IPS-18a (cell line): ENCODE results near the gene TBC1D22A.

Experiments
- H3K27ac ChIP-seq: one replicate; pipeline ENCODE4 v1.5.1; 2013; ENCODE audit warnings: low read length
- H3K27me3 ChIP-seq: one replicate; pipeline ENCODE4 v1.6.1; 2013; ENCODE audit warnings: mild to moderate bottlenecking, low read length; ENCODE audit not compliant: control insufficient read depth, insufficient read depth
- H3K36me3 ChIP-seq: one replicate; pipeline ENCODE4 v1.6.1; 2013; ENCODE audit warnings: low read depth, low read length; ENCODE audit not compliant: control insufficient read depth
- H3K4me1 ChIP-seq: one replicate; pipeline ENCODE4 v1.6.1; 2013; ENCODE audit warnings: low read depth, low read length; ENCODE audit not compliant: control insufficient read depth
- H3K4me3 ChIP-seq: one replicate; pipeline ENCODE4 v1.5.1; 2013; ENCODE audit warnings: low read length
- H3K9ac ChIP-seq: one replicate; pipeline ENCODE4 v1.6.1; 2013; ENCODE audit warnings: mild to moderate bottlenecking, low read length, moderate library complexity
- H3K9me3 ChIP-seq: one replicate; pipeline ENCODE4 v1.6.1; 2013; ENCODE audit warnings: low read depth, low read length; ENCODE audit not compliant: control insufficient read depth

Gene TBC1D22A

DNA sequence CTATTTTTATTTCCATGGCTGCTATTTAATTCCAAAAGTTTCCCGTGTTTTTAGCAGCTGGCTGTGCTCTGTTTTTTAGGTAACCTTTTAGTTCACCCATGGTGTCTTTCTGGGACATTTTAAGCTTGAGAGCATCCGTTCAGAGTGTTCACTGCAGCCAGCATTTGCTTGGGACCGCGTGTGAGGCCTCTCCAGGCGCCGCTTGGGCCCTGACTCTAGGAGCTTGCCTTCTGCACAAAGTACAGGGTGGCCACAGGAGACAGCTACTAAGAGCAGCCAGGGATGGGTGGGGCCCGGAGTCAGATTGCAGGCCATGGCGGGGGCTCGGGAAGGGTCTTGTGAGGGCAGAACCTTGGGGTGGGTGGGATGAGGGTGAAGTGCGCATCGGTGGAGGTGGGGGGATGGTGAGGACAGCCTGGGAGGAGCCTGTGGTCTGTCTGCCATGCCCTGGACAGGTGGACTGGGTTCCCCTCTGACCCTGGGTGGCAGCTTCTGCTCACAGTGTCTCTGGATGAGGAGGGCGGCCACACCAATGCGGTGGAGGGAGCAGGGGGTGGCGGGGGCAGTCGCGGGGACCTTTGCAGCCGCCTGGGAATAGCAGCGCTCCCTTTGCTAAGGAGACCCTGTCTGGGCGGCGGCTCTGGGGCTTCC lies 288.1 kb downstream of the TBC1D22A start:
- Histone ChIP-seq H3K27ac (no peak overlapping the region), H3K9ac (no peak overlapping the region), H3K4me3 (no peak overlapping the region)

DNA sequence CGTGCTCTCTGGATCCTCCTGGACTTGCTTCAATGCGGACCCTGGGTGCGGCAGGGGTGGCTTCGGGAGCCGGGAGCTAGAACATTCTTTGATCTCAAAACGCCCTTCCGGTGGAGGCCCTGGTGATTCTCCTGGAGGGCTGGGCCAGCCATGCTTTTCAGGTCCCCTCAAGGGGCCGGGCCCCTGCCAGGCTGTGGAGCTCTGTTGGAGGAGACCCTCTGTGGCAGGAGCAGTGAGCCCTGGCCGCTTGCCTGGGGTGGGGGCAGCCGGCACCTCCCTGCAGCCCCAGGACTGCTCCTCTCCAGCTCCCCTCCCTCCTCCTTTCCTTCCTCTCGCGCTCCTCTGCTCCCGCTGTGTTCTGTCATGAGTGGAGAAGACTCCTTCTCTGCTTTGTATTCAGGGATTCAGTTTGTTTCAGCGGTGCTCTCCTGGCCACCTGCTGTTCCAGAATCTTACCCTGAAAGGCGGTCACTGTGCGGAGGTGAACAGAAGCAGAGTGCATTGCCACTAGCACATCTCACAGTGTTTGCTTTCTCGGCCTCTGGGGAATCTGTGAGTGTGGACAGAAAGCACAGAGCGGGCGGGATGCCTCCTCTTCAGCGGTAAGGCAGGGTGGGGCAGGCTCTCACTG lies 289.1 kb downstream of the TBC1D22A start:
- no peaks in the 10 kb centered on the region for H3K36me3 ChIP-seq
- no peaks in the 10 kb centered on the region for H3K27me3 ChIP-seq
- H3K9me3 ChIP-seq, result no peaks in the 10 kb centered on the region
- H3K4me3 ChIP-seq, result no peak overlapping the region
- no peak overlapping the region for H3K9ac ChIP-seq
- no peaks in the 10 kb centered on the region for H3K4me1 ChIP-seq
- no peak overlapping the region for H3K27ac ChIP-seq

More for the DNA sequence above, 288.1 kb downstream of the TBC1D22A start:
- no peaks in the 10 kb centered on the region for H3K9me3 ChIP-seq
- H3K27me3 ChIP-seq, result no peaks in the 10 kb centered on the region
- H3K36me3 ChIP-seq, result no peaks in the 10 kb centered on the region
- H3K4me1 ChIP-seq, result no peaks in the 10 kb centered on the region

DNA sequence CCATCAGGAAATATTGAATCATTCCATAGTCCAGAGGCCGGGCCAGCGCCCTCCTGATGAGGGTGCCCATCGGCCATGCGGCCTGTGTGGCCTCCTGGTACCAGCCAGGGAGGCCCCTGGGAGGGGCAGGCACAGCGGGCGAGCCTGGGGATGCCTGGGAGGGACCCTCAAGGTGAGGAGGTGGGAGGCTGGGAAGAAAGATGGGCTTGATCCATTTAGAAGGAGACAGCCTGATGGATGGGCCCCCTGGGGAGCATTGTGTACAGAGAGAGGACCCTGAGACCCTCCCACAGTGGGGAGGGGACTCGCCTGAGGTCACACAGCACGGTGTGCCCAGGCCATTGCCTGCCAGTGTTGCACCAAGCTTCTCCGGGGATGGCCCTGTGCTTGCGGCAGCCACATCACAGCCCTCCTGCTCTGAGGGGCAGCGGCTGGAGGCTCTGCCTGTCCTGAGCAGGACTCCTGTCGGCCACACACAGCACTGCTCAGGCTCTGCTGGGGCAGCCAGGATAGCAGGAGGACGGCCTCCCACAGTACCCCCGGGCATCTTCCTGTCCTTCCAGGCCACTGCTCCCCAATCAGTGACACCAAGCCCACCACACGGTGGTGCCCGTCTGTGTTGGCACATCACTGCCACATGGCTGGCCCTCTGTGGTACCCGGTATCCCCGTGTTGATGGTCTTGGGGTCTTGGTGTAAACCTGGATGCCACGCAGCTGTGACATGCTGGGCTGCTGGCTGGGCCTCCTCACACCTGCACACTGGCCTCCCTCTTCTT lies 290.0 kb downstream of the TBC1D22A start:
- Histone ChIP-seq H3K27ac (no peak overlapping the region), H3K4me1 (no peaks in the 10 kb centered on the region), H3K9me3 (no peaks in the 10 kb centered on the region), H3K4me3 (no peak overlapping the region), H3K27me3 (no peaks in the 10 kb centered on the region), H3K9ac (no peak overlapping the region), H3K36me3 (no peaks in the 10 kb centered on the region)

DNA sequence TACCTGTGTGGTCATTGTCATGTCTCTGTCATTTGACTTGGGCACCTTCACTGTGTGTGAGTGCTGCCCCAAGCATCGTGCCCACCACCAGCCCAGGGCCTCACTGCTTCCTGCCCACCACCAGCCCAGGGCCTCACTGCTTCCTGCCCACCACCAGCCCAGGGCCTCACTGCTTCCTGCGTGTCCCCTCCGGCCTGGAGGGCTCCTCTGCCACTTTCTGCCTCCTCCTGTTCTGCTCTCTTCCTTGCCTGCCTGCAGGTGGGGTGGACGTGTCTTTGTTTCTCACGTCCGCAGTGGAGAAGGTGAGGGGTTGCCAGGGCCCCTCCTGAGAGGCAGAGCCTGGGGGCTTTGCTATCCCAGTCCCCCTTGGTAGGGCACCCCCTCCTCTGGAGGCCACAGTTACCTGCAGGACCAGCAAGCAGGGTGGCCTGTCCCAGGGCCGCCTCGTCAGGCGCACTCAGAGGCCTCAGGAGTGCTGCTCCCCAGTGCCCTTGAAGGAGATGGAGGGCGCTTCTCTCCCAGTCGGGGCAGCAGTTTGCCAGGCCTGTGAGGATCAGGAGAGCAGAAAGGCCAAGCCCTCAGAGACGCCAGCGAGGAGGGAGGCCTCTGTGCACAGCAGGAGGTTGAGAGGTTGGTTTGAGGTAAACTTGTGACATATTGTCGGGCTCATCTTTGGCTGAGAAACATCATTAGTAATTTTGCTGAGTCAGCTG lies 290.7 kb downstream of the TBC1D22A start:
- Histone ChIP-seq H3K9ac (no peak overlapping the region), H3K27ac (no peak overlapping the region), H3K36me3 (no peaks in the 10 kb centered on the region), H3K27me3 (no peaks in the 10 kb centered on the region), H3K9me3 (no peaks in the 10 kb centered on the region), H3K4me3 (no peak overlapping the region), H3K4me1 (no peaks in the 10 kb centered on the region)

DNA sequence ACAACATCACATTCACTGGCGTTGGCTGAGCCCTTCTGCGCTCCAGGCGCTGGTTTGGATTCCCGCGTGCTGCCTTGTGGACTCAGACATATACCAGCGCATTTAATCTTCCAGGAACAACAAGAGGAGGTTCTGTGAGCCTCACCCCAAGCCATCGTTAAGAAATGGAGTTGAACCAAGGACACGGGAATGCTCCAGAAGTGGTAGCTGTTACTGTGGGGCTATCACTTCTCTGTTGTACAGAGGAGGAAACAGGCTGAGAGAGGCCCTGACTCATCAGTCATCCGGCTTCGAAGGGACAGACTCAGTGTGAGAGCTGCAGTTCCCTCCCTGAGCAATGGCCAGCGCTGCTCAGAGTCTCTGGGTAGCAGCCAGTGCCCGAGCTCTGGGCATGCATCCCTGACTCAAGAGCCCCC lies 291.3 kb downstream of the TBC1D22A start:
- H3K4me1 ChIP-seq, result no peaks in the 10 kb centered on the region

DNA sequence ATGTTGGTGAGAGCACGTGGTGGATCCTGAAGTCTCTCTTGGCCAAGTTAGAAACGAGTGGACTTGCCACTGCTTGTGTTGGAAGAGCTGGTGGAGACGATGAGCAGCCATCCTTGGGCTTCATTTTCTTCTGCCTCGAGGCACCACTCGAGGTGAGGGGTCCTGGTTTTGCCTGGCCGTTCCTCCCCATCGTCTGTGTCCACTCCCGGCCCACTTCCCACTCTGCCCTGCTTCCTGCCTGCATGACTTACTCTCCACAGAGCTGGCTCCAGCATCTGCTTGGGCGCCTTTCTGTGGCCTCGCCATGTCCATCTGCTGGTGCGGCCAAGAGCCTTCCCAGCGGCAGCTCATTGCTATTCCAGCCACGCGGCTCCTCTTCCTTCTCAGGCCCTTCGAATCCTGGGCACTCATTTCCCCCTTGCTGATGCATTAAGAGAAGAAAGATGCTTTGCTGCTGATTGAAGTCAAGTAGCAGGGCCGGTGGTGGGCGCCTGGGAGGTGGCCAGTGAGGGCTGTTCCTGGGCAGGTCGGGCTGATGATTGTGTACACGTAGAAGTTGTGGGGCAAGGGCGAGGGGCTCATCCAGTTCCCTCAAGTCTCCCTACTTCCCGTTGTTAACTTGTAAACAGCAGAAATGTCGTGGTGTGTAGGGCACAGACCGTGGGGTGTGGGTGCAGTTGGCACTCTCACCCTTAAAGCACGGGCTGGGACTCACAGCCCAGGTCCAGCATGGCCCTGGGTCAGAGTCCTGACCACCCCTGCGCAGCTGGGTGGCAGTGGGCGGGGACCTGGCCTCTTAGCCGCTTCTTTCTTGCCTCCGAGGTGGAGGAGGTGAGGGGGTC lies 292.0 kb downstream of the TBC1D22A start:
- Histone ChIP-seq H3K4me1 (no peaks in the 10 kb centered on the region), H3K9ac (no peak overlapping the region), H3K36me3 (no peaks in the 10 kb centered on the region), H3K9me3 (no peaks in the 10 kb centered on the region), H3K27ac (no peak overlapping the region), H3K4me3 (no peak overlapping the region), H3K27me3 (no peaks in the 10 kb centered on the region)

More for the DNA sequence above, 291.3 kb downstream of the TBC1D22A start:
- no peaks in the 10 kb centered on the region for H3K9me3 ChIP-seq
- no peak overlapping the region for H3K9ac ChIP-seq
- H3K4me3 ChIP-seq, result no peak overlapping the region
- H3K27ac ChIP-seq, result no peak overlapping the region
- H3K36me3 ChIP-seq, result no peaks in the 10 kb centered on the region
- no peaks in the 10 kb centered on the region for H3K27me3 ChIP-seq

DNA sequence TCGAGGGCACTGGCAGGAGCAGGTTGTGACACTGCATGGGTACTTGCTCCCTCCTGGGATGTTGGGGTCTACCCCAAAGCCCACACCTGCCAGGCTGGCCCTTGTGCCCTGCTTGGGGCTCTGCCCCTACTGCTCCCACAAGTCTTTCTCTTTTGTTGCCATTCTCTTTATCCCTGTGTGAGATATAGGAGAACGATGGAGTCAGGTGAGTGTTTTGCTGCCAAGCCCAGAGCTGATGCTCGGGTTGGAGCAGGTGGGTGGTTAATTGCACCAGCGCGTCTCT lies 292.6 kb downstream of the TBC1D22A start:
- no peak overlapping the region for H3K9ac ChIP-seq
- no peaks in the 10 kb centered on the region for H3K36me3 ChIP-seq
- no peaks in the 10 kb centered on the region for H3K27me3 ChIP-seq
- H3K4me1 ChIP-seq, result no peaks in the 10 kb centered on the region
- no peak overlapping the region for H3K4me3 ChIP-seq
- no peak overlapping the region for H3K27ac ChIP-seq
- no peaks in the 10 kb centered on the region for H3K9me3 ChIP-seq

DNA sequence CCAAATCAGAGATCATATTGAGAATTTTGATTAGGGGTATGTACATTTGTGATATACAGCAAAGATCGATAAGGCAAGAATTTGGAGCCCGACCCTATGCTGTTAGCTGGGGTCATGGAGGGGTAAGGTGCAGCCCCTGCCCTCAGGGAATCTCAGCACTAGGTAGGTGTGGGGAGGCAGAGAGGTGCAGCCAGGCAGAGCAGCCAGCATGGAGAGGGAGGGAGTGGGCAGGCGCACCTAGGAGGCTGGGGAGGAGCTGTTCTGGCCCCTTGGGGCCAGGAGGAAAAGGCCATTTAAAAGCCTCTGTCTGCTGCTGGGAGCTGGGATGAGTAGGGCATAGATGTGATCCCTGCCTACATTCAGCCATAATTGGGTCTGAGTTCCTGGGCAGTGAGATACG lies 293.0 kb downstream of the TBC1D22A start:
- Histone ChIP-seq H3K36me3 (no peaks in the 10 kb centered on the region), H3K4me3 (no peak overlapping the region), H3K4me1 (no peaks in the 10 kb centered on the region), H3K9ac (no peak overlapping the region), H3K9me3 (no peaks in the 10 kb centered on the region), H3K27ac (no peak overlapping the region), H3K27me3 (no peaks in the 10 kb centered on the region)

DNA sequence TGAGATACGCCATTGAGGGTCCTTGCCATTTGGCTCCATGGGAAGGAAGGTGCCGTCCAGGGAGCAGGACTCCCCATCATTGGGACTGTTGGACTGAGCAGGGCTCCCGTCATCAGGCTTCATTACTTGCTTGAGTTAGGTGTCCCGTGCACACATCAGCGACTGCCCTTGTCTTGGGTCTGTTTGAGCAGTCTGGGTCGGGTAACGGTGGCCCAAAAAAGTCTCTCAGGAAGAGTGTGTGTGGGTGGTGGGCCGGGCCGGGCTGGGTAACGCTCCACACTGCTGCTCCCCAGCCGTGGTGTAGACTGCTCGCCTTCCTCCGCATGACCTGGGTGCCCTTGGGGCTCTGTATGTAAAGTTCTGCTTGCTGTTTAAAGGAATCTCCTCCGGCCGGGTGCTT lies 293.5 kb downstream of the TBC1D22A start:
- Histone ChIP-seq H3K9ac (no peak overlapping the region), H3K9me3 (no peaks in the 10 kb centered on the region), H3K27me3 (no peaks in the 10 kb centered on the region), H3K4me3 (no peak overlapping the region), H3K36me3 (no peaks in the 10 kb centered on the region), H3K4me1 (no peaks in the 10 kb centered on the region), H3K27ac (no peak overlapping the region)

DNA sequence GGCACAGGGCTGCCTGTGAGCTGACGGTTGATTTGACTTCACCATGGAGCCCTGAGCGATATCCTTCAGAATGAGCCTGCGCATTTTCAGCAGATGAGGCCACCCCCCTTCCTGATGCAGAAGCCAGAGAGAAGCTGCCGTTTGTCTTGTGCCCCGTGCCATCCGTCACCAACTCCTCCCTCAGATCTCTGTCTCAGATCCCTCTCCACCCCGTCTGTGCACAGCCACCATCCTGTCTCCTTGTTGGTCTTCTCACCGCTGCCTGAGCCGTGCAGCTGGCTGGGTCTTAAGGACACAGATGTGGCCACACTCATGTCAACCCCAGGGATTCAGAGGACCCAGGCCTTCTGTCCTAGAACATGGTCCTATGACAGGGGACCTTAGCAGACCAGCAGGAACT lies 293.9 kb downstream of the TBC1D22A start:
- no peaks in the 10 kb centered on the region for H3K9me3 ChIP-seq
- H3K9ac ChIP-seq, result no peak overlapping the region
- no peaks in the 10 kb centered on the region for H3K36me3 ChIP-seq
- no peak overlapping the region for H3K4me3 ChIP-seq
- H3K27me3 ChIP-seq, result no peaks in the 10 kb centered on the region
- H3K4me1 ChIP-seq, result no peaks in the 10 kb centered on the region
- no peak overlapping the region for H3K27ac ChIP-seq
